Stimulated activated effector memory CD8-positive, alpha-beta T cell treated with anti-CD3 and anti-CD28 coated beads, Interleukin-12 subunit alpha, Interleukin-12 subunit beta, amount 100 ng/mL, for 72 hours (primary cell): ENCODE results near the gene OR10T2.
"Not testable (repeated sequence)": the region's sequence is repeated elsewhere in the genome, so short reads cannot be mapped to it uniquely, and the experiment has no call there.

Experiments
- ATAC-seq: fragments of 150-1000 bp; cut with Tn5 transposase; 2 replicates; pipeline ENCODE4 v1.10.0; 2021
- DNase-seq, 2 donors: peaks; one replicate each; pipeline ENCODE4 v3.0.0; 2021 to 2022; ENCODE audit warnings: low spot score in 2 of 2
- H3K27ac Mint-ChIP-seq: one replicate; pipeline ENCODE4 v1.8.0; 2022; ENCODE audit warnings: mild to moderate bottlenecking, mixed read lengths
- H3K36me3 Mint-ChIP-seq: one replicate; pipeline ENCODE4 v1.8.0; 2022; ENCODE audit warnings: mild to moderate bottlenecking, mixed read lengths
- H3K4me1 Mint-ChIP-seq: one replicate; pipeline ENCODE4 v1.8.0; 2022; ENCODE audit warnings: mixed read lengths
- H3K4me3 Mint-ChIP-seq: one replicate; pipeline ENCODE4 v1.8.0; 2022; ENCODE audit warnings: mild to moderate bottlenecking, mixed read lengths
- H3K9me3 Mint-ChIP-seq: one replicate; pipeline ENCODE4 v1.8.0; 2022; ENCODE audit warnings: mixed read lengths

The OR10T2 gene, protein sequence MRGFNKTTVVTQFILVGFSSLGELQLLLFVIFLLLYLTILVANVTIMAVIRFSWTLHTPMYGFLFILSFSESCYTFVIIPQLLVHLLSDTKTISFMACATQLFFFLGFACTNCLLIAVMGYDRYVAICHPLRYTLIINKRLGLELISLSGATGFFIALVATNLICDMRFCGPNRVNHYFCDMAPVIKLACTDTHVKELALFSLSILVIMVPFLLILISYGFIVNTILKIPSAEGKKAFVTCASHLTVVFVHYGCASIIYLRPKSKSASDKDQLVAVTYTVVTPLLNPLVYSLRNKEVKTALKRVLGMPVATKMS

DNA sequence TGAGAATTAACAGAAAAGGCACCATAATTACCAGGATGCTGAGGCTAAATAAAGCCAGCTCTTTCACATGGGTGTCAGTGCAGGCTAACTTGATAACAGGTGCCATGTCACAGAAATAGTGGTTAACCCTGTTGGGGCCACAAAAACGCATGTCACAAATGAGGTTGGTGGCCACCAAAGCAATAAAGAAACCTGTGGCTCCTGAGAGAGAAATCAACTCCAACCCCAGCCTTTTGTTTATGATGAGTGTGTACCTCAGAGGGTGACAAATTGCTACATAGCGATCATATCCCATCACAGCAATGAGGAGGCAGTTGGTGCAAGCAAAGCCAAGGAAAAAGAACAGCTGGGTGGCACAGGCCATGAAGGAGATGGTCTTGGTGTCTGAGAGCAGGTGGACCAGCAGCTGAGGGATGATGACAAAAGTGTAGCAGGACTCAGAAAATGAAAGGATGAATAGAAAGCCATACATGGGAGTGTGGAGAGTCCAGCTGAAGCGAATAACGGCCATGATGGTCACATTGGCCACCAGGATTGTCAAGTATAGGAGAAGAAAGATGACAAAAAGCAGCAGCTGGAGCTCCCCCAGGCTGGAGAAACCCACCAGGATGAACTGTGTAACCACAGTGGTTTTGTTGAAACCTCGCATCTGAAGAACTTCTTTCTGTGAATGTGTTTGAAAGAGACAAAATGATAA, at the start of gene OR10T2:
Gene OR10T2 (minus strand): TSS at position 649 of the 697 bp plus-strand sequence. CDS start 0 bp downstream, at position 649.
- Mint-ChIP-seq H3K36me3 (no peaks in the 10 kb centered on the region), H3K27ac (no peak within 1 kb of the TSS), H3K4me3 (no peak within 1 kb of the TSS), H3K9me3 (no peaks in the 10 kb centered on the region), H3K4me1 (peaks cover 6% of the 10 kb centered on the region)
- DNase-seq (no peak), ATAC-seq (no peak)

DNA sequence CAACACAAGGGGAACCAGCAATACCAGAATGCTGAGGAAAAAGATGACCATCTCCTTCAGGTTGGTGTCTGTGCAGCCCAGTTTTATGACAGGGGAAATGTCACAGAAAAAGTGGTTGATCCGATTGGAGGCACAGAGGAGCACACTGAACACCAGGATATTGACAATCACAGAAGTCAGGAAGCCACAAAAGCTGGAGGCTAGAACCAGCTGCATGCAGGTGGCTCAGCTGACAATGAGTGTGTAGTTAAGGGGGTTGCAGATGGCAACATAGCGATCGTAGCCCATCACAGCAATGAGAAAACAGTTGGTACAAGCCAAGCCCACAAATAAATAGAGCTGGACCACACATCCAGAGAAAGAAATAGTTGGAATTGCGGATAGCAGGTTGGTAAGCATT, 46.1 kb upstream of the OR10T2 start:
- no peak overlapping the region for H3K4me3 Mint-ChIP-seq
- H3K9me3 Mint-ChIP-seq = no peaks in the 10 kb centered on the region
- no peak for DNase-seq
- H3K4me1 Mint-ChIP-seq = no peaks in the 10 kb centered on the region
- no peak overlapping the region for H3K27ac Mint-ChIP-seq
- H3K36me3 Mint-ChIP-seq = no peaks in the 10 kb centered on the region
- ATAC-seq = no peak

DNA sequence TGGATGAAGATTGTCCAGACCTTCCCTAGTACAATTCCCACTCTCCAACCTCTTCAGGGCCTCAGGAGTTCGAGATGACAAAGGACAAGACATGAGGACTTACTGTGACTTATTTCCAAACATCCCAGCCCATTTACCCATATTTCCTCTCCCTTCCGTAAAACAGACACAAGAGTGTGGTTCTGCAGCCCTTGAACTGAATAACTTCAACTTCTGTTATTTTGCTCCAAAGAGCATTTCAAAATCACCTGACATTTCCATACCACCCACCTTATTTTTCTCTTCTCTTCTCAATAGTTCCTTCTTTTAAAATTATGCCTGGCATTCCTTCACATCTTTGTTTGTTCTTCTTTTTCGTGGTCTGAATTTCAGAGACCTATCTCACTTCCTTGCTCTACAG, 35.5 kb upstream of the OR10T2 start:
- H3K4me3 Mint-ChIP-seq = no peak overlapping the region
- ATAC-seq (no peak), DNase-seq (no peak)
- no peaks in the 10 kb centered on the region for H3K36me3 Mint-ChIP-seq
- H3K4me1 Mint-ChIP-seq = no peaks in the 10 kb centered on the region
- H3K9me3 Mint-ChIP-seq = peaks cover 7% of the 10 kb centered on the region
- H3K27ac Mint-ChIP-seq = no peak overlapping the region

DNA sequence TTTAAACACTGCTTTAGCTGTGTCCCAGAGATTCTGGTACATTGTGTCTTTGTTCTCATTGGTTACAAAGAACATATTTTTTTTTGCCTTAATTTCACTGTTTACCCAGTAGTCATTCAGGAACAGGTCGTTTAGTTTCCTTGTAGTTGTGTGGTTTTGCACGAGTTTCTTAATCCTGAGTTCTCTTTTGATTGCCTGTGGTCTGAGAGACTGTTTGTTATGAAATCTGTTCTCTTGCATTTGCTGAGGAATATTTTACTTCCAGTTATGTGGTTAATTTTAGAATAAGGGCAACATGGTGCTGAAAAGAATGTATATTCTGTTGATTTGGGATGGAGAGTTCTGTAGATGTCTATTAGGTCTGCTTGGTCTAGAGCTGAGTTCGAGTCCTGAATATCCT, 30.9 kb upstream of the OR10T2 start:
- ATAC-seq, H3K27ac Mint-ChIP-seq: not testable (repeated sequence)

DNA sequence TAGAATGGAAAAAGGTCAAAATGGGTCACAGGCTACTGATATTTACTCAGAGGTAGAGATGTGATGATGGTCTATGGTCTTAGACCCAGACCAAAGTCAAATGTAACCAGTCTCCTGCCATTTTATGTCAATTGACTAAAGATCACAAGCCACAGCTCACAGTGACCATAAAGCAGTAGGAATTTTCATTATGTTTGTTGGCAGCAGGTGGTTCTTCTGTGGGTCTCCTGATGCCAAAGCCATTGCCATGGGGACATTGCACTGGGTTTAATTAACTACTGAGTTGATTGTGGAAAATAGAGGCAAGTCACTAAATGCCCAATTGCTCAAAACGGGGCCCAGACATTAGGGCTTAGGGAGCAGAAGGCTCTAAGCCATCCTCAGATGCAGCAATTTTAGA, 26.9 kb upstream of the OR10T2 start, which contains the start of gene OR10K2:
Gene OR10K2 (minus strand): TSS at position 101 of the 400 bp plus-strand sequence. CDS start 5,371 bp downstream, outside the sequence.
- Mint-ChIP-seq H3K4me3 (no peak within 1 kb of the TSS), H3K36me3 (no peaks in the 10 kb centered on the region), H3K4me1 (no peaks in the 10 kb centered on the region), H3K9me3 (peaks cover 6% of the 10 kb centered on the region), H3K27ac (no peak within 1 kb of the TSS)
- DNase-seq (no peak), ATAC-seq (no peak)

More for the DNA sequence above, 30.9 kb upstream of the OR10T2 start:
- not testable (repeated sequence) for H3K36me3 Mint-ChIP-seq, H3K4me1 Mint-ChIP-seq, H3K4me3 Mint-ChIP-seq, DNase-seq
- H3K9me3 Mint-ChIP-seq = peaks cover 11% of the 10 kb centered on the region

DNA sequence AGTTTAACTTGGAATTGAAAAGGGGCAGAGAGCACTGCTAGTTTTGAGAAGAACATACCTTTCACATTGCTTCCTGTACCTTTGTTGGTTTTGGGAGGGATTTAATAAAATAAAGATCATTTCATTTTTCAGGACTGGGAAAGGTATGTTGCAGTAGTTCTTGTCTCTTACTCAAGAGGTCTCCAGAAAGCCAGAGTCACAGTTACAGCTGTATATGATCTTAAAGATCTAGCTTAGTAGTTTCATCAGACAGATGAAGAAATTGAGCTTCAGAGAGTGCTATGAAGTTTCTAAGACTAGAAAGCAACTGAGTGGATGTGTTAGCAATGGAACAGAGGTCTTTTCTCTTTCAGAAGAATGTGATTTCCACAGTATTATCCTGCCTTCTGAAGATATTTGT, 25.8 kb upstream of the OR10T2 start:
- Mint-ChIP-seq H3K36me3 (no peaks in the 10 kb centered on the region), H3K4me3 (no peak overlapping the region)
- no peak for DNase-seq

DNA sequence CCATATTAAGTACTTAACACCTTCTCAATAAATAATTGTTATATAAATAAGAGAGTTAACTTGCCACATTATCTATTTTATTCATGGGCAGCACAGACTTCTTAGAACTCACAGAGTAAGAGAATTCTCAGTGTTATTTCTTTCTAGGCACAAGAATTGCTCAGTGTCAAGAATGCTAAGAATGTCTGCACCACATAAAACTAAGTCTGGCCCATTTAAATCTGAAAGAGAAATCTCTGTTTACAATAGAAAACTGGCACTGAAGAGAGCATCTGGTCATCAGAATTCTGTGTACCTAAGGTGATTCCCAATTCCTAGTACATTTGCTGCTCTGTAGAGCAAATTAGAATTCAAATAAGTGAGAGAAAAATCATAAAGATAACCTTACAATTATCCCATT, 22.9 kb upstream of the OR10T2 start:
- Mint-ChIP-seq H3K4me3 (no peak overlapping the region), H3K27ac (no peak overlapping the region), H3K9me3 (no peaks in the 10 kb centered on the region), H3K4me1 (no peaks in the 10 kb centered on the region), H3K36me3 (no peaks in the 10 kb centered on the region)
- no peak for ATAC-seq
- no peak for DNase-seq

More for the DNA sequence above, 25.8 kb upstream of the OR10T2 start:
- no peak for ATAC-seq
- Mint-ChIP-seq H3K9me3 (peaks cover 6% of the 10 kb centered on the region), H3K4me1 (no peaks in the 10 kb centered on the region), H3K27ac (no peak overlapping the region)

DNA sequence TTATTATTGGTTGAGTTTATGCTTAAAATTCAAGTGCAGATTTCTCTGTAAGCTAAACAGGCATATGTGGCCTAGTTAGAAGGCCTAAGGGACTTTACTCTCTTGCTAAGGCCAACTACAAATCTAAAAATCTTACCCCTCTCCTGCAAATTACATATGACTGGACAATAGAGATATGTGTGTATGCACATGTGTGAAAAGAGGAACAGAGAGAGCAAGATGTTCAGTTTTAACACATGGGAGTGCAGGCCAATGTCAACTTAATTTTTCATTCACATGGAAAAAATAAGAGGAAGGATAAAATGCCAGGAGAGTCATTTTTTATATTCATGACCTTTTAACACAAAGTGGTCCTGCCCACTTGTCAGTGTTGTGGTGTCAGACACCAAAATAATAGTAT, 18.3 kb upstream of the OR10T2 start:
- Mint-ChIP-seq H3K36me3 (no peaks in the 10 kb centered on the region), H3K27ac (no peak overlapping the region), H3K4me3 (no peak overlapping the region), H3K9me3 (no peaks in the 10 kb centered on the region), H3K4me1 (no peaks in the 10 kb centered on the region)
- no peak for DNase-seq
- no peak for ATAC-seq

DNA sequence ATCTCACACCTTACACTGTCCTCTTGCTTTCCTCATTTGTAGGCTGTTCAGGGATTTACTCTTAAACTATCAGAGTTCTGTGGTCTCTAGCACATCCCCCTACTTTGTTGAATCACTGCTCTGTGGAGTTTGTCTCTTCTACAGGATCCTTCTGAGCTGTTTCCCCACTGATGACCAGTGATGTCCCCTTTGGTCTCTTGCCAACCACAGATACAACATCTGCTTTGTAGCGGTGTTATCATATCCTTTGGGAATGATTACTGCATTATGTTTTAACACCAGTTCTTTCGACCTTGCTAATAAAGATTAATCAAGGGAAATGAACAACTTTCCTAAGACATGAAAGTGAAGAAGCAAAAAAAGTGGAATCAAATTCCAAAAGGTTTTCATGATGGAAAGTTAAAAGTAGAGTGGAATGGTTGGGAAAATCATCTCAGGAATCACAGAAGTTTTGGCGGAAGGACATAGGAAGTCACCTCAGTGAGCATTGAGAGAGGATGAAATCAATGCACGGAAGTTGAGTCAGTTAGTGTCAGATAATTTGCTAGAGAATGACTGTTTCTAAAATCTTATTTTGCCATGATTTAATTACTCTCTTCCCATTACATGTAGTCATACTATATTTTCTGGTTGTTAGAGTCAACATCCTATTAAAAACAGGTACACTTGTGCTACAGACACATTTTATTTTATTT, 15.5 kb upstream of the OR10T2 start:
- H3K4me1 Mint-ChIP-seq = no peaks in the 10 kb centered on the region
- no peak overlapping the region for H3K27ac Mint-ChIP-seq
- no peaks in the 10 kb centered on the region for H3K36me3 Mint-ChIP-seq
- no peak overlapping the region for H3K4me3 Mint-ChIP-seq
- no peaks in the 10 kb centered on the region for H3K9me3 Mint-ChIP-seq
- DNase-seq (no peak), ATAC-seq (no peak)

DNA sequence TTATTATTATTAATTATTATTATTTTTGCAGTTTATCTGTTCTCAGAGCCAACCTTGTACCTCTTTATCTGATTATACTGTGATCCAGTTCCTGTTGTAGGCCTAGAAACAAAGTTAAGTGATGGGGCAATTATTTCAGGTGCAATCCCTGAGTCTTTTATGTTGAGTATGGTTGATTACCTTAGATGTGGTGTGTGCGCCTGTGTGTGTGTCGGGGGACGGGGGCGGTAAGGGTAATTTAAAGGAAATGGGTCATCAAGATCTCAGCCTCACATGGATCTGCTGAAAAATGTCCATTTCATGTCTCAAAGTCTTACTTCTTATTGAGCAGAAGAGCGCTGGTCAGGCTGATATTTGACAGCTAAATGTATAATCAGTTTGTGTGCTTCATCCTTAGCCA, 7.8 kb upstream of the OR10T2 start:
- Mint-ChIP-seq H3K4me1 (no peaks in the 10 kb centered on the region), H3K27ac (no peak overlapping the region), H3K4me3 (no peak overlapping the region), H3K36me3 (no peaks in the 10 kb centered on the region), H3K9me3 (no peaks in the 10 kb centered on the region)
- DNase-seq = no peak
- no peak for ATAC-seq

DNA sequence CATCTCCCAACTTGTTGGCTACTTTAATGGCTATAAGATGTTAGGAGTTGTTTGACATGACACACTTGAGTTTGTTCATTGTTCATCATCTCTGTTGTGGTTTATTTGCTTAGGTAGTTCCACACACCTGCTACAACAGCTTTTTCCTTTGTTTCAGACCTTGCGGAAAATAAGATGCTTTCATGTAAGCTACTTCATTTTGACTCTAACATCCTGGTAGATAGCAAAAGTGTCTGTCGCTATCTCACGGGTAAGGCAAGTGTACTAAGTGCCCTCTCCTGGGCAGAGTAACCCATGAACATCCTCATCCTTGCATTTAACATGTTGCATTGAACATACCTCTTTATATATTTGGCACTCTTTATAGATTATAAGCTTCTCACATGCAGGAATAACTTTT, 1.6 kb upstream of the OR10T2 start:
- no peak overlapping the region for H3K27ac Mint-ChIP-seq
- peaks cover 6% of the 10 kb centered on the region for H3K4me1 Mint-ChIP-seq
- DNase-seq (no peak), ATAC-seq (no peak)
- no peak overlapping the region for H3K4me3 Mint-ChIP-seq
- H3K36me3 Mint-ChIP-seq = no peaks in the 10 kb centered on the region
- no peaks in the 10 kb centered on the region for H3K9me3 Mint-ChIP-seq

DNA sequence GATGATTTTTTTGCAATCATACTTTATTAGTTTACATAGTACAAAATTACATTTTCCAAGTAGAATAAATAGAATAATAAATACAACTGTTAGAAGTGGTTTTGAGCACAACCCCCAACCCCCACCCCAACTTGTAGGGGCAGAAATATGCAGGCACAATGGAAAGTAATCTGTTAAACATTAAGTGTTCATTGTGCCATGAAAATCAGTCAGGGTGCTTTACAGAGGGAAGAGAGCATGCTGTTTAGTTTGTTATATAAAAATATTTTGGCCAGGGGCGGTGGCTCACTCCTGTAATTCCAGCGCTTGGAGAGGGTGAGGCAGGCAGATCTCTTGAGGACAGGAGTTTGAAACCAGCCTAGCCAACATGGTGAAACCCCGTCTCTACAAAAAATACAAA, 2.6 kb downstream of the OR10T2 start:
- no peak overlapping the region for H3K27ac Mint-ChIP-seq
- H3K4me1 Mint-ChIP-seq = peaks cover 6% of the 10 kb centered on the region
- no peak overlapping the region for H3K4me3 Mint-ChIP-seq
- no peaks in the 10 kb centered on the region for H3K36me3 Mint-ChIP-seq
- ATAC-seq (no peak), DNase-seq (no peak)
- H3K9me3 Mint-ChIP-seq = no peaks in the 10 kb centered on the region

DNA sequence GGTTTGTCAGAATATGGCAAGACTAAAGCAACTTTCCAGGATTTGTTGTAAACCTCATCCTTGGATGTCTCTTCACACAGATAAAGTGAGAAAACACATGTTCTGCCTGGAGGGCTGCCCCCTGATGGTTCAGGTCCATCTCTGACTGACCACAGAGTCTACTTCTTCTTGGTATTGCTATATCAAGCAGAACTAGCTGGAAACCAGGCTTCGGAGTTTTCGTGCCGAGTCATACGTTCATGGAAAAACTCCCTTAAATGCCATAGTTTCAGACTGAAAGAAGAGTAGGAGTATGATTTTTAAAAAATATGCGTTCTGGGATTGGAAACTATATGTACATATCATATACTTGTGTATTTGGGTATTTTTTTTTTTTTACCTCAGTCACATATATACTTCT, 5.8 kb downstream of the OR10T2 start:
- Mint-ChIP-seq H3K4me1 (no peaks in the 10 kb centered on the region), H3K27ac (no peak overlapping the region), H3K4me3 (no peak overlapping the region), H3K36me3 (no peaks in the 10 kb centered on the region), H3K9me3 (no peaks in the 10 kb centered on the region)
- no peak for ATAC-seq
- DNase-seq = no peak

DNA sequence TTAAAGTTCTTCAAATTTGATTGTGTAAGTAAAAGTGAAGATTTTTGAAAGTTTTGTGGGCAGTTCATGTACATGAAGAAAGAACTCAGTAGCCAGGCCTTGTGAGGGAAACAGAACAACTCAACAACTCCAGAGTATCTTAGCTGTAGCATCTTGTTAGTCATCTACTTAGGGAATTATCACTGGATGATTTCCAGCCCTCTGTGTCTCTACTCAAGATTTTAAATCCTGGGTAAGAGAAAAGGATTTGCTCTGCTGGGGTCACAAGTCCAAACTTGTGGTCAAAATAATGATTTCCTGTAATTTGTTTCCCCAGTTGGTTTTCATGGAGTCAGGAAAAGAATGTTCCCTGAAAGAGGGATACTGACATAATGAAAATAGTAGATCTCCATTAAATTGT, 8.2 kb downstream of the OR10T2 start:
- H3K4me3 Mint-ChIP-seq = no peak overlapping the region
- no peaks in the 10 kb centered on the region for H3K36me3 Mint-ChIP-seq

DNA sequence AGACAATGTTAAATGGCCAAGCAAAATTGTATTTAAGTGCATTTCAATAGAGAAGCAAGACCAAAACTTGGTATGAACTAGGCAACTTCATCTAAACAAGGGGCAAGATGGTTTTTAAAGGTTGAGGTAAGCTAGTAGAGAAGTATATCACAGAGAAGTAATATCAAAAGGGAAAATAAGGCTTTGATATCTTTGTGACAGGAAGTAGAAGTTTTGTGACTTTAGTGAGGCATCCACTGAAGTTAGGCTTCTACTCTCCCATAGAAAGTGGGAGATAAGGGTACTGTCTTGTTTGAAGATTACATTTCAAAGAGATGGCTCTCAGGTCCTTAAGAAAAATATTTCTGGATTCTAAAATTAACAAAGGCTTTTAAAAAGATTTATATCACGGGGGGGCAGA, 8.9 kb downstream of the OR10T2 start:
- Mint-ChIP-seq H3K4me3 (no peak overlapping the region), H3K27ac (no peak overlapping the region), H3K36me3 (no peaks in the 10 kb centered on the region), H3K9me3 (no peaks in the 10 kb centered on the region), H3K4me1 (no peaks in the 10 kb centered on the region)
- no peak for ATAC-seq
- DNase-seq = no peak

More for the DNA sequence above, 8.2 kb downstream of the OR10T2 start:
- no peak for DNase-seq
- no peaks in the 10 kb centered on the region for H3K4me1 Mint-ChIP-seq
- H3K9me3 Mint-ChIP-seq = no peaks in the 10 kb centered on the region
- ATAC-seq = no peak
- H3K27ac Mint-ChIP-seq = no peak overlapping the region

DNA sequence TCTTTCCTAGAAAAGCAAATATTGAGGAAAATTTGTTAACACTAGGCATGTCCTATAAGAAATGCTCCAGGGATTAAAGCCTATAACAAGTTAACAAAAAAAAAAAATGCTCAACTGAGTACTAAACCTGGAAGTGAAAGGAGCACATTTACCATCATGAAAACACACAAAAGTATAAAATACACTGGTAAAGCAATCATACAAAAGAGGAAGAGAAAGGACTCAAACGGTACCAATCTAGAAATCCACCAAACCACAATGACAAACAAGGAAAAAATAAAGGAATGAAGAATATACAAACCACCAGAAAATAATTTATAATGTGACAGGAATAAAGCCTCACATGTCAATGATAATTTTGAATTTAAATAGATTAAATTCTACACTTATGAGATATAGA, 24.4 kb downstream of the OR10T2 start:
- Mint-ChIP-seq H3K4me3 (no peak overlapping the region), H3K4me1 (no peaks in the 10 kb centered on the region), H3K27ac (no peak overlapping the region), H3K36me3 (no peaks in the 10 kb centered on the region), H3K9me3 (peaks cover 11% of the 10 kb centered on the region)
- ATAC-seq = no peak
- DNase-seq = no peak
